ENCODE measurements around the gene NTRK2. TPM values are rescaled to one million over a fixed set of nuclear protein-coding genes. Genes with fewer than 3 reads are reported as not detected.

The NTRK2 gene
- total RNA-seq, 1 donor from 2014 or later: 9.8 TPM

GRCh38 chr9:84681516-84682285 is 12.2 kb downstream of the NTRK2 start:
- DNase-seq (ENCODE audit: low read depth): no peak

- DNase-seq (ENCODE audit: low read depth): no peak
Observed at GRCh38 chr9:84686068-84686467, 16.5 kb downstream of the NTRK2 start.

- no peak for DNase-seq (ENCODE audit: low read depth)
Observed at GRCh38 chr9:84688956-84689355, 19.4 kb downstream of the NTRK2 start.

- DNase-seq (ENCODE audit: low read depth): no peak
Observed at GRCh38 chr9:84691634-84692033, 22.1 kb downstream of the NTRK2 start.

- DNase-seq (ENCODE audit: low read depth): no peak
Observed at GRCh38 chr9:84694248-84694647, 24.7 kb downstream of the NTRK2 start.

- no peak for DNase-seq (ENCODE audit: low read depth)
Observed at GRCh38 chr9:84697042-84697441, 27.5 kb downstream of the NTRK2 start.

GRCh38 chr9:84697509-84698114 is 28.1 kb downstream of the NTRK2 start:
- DNase-seq (ENCODE audit: low read depth): peak; percentile 35

GRCh38 chr9:84698323-84698722 is 28.8 kb downstream of the NTRK2 start:
- no peak for DNase-seq (ENCODE audit: low read depth)

GRCh38 chr9:84699984-84700383 is 30.5 kb downstream of the NTRK2 start:
- no peak for DNase-seq (ENCODE audit: low read depth)

- DNase-seq (ENCODE audit: low read depth): peak; percentile 29
Observed at GRCh38 chr9:84701801-84702200, 32.3 kb downstream of the NTRK2 start.

GRCh38 chr9:84702471-84702870 is 32.9 kb downstream of the NTRK2 start:
- no peak for DNase-seq (ENCODE audit: low read depth)

- DNase-seq (ENCODE audit: low read depth): peak; percentile 81
Observed at GRCh38 chr9:84703793-84704192, 34.3 kb downstream of the NTRK2 start.

- DNase-seq (ENCODE audit: low read depth): no peak
Observed at GRCh38 chr9:84705128-84705527, 35.6 kb downstream of the NTRK2 start.

GRCh38 chr9:84708400-84708799 is 38.9 kb downstream of the NTRK2 start:
- DNase-seq (ENCODE audit: low read depth): no peak

- DNase-seq (ENCODE audit: low read depth): no peak
Observed at GRCh38 chr9:84709056-84709455, 39.5 kb downstream of the NTRK2 start.

- DNase-seq (ENCODE audit: low read depth): peak; percentile 84
Observed at GRCh38 chr9:84710701-84711397, 41.3 kb downstream of the NTRK2 start.

- peak; percentile 91 for DNase-seq (ENCODE audit: low read depth)
Observed at GRCh38 chr9:84711398-84711777, 41.9 kb downstream of the NTRK2 start.

- DNase-seq (ENCODE audit: low read depth): peak; percentile 92
Observed at GRCh38 chr9:84711936-84712335, 42.4 kb downstream of the NTRK2 start.

- no peak for DNase-seq (ENCODE audit: low read depth)
Observed at GRCh38 chr9:84716217-84716616, 46.7 kb downstream of the NTRK2 start.

- DNase-seq (ENCODE audit: low read depth): no peak
Observed at GRCh38 chr9:84718476-84718875, 48.9 kb downstream of the NTRK2 start.

GRCh38 chr9:84722388-84722989 is 53.0 kb downstream of the NTRK2 start:
- DNase-seq (ENCODE audit: low read depth): no peak

- no peak for DNase-seq (ENCODE audit: low read depth)
Observed at GRCh38 chr9:84723426-84723825, 53.9 kb downstream of the NTRK2 start.

GRCh38 chr9:84731696-84732095 is 62.2 kb downstream of the NTRK2 start:
- DNase-seq (ENCODE audit: low read depth): no peak
